Thyroid gland (tissue), 4 donors: ENCODE data around the gene KLF11. TPM values are rescaled to one million over a fixed set of nuclear protein-coding genes. Genes with fewer than 3 reads are reported as not detected.
A peak's percentile ranks its signal among the peaks of the same experiment; 100 is the strongest.

Experiments
- DNase-seq, 2 donors: peaks; one replicate each; pipeline ENCODE4 v3.0.0-alpha.2; 2019
- H3K27ac ChIP-seq, 3 donors: fragments of 200-600 bp; sonication (generic); 1 replicate in 2 of 3; 2 replicates in 1 of 3; pipeline ENCODE4 v1.5.1; 2016 to 2019; ENCODE audit warnings: mild to moderate bottlenecking in 1 of 3, moderate library complexity in 1 of 3
- H3K27me3 ChIP-seq: fragments of 200-600 bp; sonication (generic); one replicate; pipeline ENCODE4 v1.5.1; 2019
- H3K36me3 ChIP-seq, 2 donors: fragments of 200-600 bp; sonication (generic); one replicate each; pipeline ENCODE4 v1.5.1; 2016 to 2019
- H3K4me1 ChIP-seq, 2 donors: fragments of 200-600 bp; sonication (generic); one replicate each; pipeline ENCODE4 v1.5.1; 2017 to 2019
- H3K4me3 ChIP-seq, 3 donors: fragments of 200-600 bp; sonication (generic); replicated peaks in 1 of 3; 1 replicate in 2 of 3; 2 replicates in 1 of 3; pipeline ENCODE4 v1.5.1; 2016; ENCODE audit warnings: mild to moderate bottlenecking in 1 of 3
- H3K9me3 ChIP-seq: fragments of 200-600 bp; sonication (generic); one replicate; pipeline ENCODE4 v1.5.1; 2017
- CTCF ChIP-seq, 6 experiments: fragments of 200-600 bp in 3 of 6; fragments of 450-650 bp in 3 of 6; sonication (generic) in 3 of 6; IDR thresholded peaks; one replicate each; pipeline ENCODE4 v1.5.1; 2016 to 2019; ENCODE audit warnings: antibody characterized with exemption in 6 of 6, mild to moderate bottlenecking in 2 of 6, inconsistent platforms in 1 of 6, moderate library complexity in 1 of 6
- POLR2A ChIP-seq, 2 donors: fragments of 450-650 bp; IDR thresholded peaks; one replicate each; pipeline ENCODE4 v1.6.1; 2017; ENCODE audit warnings: antibody characterized with exemption in 2 of 2, mild to moderate bottlenecking in 2 of 2, moderate library complexity in 1 of 2
- WGBS, 2 donors: methylation state at CpG; one replicate each; pipeline ENCODE4 v1.1.5; 2017; 5-methylcytosine and 5-hydroxymethylcytosine counted together
- intact Hi-C: fragments of 100-400 bp; cut with DNase I; formaldehyde crosslinking; loops from one replicate; pipeline ENCODE4 v1.15.1; 2023
- total RNA-seq, 4 donors: library from RNA; depleted of rRNA; stranded (reverse); fragments of >200 nt; gene quantifications; one replicate each; pipeline ENCODE4 v1.2.3, GENCODE V29; 2016

Gene KLF11
- total RNA-seq, 4 donors from 2014 or later = 11.2 to 44.2 (median 23.7) TPM

- Histone ChIP-seq H3K27ac (no peak overlapping the region), H3K36me3 (no peaks in the 10 kb centered on the region), H3K27me3 (no peaks in the 10 kb centered on the region), H3K4me3 (no peak overlapping the region), H3K9me3 (no peaks in the 10 kb centered on the region), H3K4me1 (peaks cover 0 to 17% of the 10 kb centered on the region in 2 donors)
- TF ChIP-seq CTCF (IDR thresholded peaks at IDR 0.05) (no peak), POLR2A (IDR thresholded peaks at IDR 0.05) (no peak)
- 87 to 97% methylated on average over 9 of the region's 9 CpGs for WGBS, 2 donors
- intact Hi-C loops = no loop called here
- DNase-seq = no peak
Measured at GRCh38 chr2:10002681-10003080, 40.7 kb upstream of the KLF11 start.

DNA sequence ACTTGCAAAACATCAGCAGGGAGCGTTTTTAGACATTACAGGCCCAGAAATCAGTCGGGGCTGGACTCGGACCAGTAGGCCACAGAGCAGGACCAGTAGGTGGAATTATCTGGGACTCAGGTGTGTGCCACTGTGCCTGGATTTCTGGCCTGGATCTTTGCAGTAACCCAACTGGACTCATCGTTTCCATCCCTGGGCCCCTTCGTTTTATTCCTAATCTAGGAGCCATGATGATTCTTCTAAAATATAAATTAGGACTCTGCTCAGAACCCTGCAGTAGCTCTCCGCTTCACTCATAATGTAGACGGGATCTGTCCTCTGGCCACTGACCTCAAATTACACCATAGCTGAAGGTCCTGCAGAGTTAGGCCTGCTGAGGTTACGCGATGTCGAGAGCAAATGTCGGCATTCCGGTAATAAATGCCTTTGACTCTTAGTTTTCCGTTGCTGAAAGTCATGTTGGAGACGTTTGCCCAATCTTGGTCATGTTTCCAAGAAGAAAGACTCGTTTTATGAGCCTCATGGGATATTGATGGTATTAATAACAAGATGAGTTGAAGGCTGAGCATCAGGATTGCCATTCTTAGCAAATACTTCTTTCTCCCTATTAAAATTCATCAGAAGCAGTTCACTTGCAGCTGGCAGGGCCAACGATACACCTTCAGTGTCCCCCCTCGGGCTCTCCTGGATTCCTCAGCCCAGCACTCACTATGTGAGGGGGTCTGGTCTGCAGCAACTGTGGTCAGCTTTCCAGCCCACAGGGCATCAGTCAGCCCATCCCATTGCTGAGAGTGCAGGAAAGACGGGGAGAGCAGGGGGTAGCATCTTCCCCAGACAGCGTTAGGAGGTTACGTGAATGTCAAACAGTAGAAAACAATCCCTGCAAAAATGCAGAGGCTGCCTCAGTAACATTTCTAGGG is 39.9 kb upstream of the KLF11 start:
- no peak for DNase-seq
- Histone ChIP-seq H3K27ac (peak overlapping the region in 1 of 3 donors; percentile 17), H3K9me3 (no peaks in the 10 kb centered on the region), H3K4me1 (peaks cover 3 to 24% of the 10 kb centered on the region in 2 donors), H3K36me3 (no peaks in the 10 kb centered on the region), H3K27me3 (no peaks in the 10 kb centered on the region), H3K4me3 (no peak overlapping the region)
- 87 to 92% methylated on average over 20 of the region's 20 CpGs for WGBS, 2 donors
- intact Hi-C loops = no loop called here
- no peak for TF ChIP-seq CTCF (IDR thresholded peaks at IDR 0.05)
- TF ChIP-seq POLR2A (IDR thresholded peaks at IDR 0.05) = no peak

DNA sequence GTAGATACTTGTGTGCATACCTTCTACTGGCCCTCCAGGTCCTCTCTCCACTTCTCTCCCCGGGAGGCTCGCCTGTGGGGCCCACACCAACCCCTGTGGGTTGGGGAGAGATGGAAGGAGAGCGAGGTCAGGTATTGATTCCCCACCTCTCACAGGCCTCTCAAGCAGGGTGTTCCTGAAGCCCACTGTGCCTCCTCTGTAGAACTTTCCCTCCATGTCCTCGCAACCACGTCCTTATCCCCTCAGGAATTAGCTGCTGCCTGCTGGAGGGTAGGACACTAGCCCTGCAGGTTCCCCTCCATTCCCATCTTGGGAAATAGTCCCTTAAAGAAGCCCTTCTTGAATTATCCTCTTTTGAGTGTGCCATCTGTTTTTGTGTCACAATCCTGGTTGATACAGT is 38.9 kb upstream of the KLF11 start:
- TF ChIP-seq POLR2A (IDR thresholded peaks at IDR 0.05) = no peak
- TF ChIP-seq CTCF (IDR thresholded peaks at IDR 0.05) = no peak
- H3K27ac ChIP-seq = no peak overlapping the region
- no peak for DNase-seq
- intact Hi-C loops = no loop called here
- no peaks in the 10 kb centered on the region for H3K27me3 ChIP-seq
- H3K9me3 ChIP-seq = no peaks in the 10 kb centered on the region
- H3K4me3 ChIP-seq = no peak overlapping the region
- 86 to 94% methylated on average over 5 of the region's 5 CpGs for WGBS, 2 donors
- no peaks in the 10 kb centered on the region for H3K36me3 ChIP-seq
- H3K4me1 ChIP-seq = peaks cover 6 to 32% of the 10 kb centered on the region in 2 donors

DNA sequence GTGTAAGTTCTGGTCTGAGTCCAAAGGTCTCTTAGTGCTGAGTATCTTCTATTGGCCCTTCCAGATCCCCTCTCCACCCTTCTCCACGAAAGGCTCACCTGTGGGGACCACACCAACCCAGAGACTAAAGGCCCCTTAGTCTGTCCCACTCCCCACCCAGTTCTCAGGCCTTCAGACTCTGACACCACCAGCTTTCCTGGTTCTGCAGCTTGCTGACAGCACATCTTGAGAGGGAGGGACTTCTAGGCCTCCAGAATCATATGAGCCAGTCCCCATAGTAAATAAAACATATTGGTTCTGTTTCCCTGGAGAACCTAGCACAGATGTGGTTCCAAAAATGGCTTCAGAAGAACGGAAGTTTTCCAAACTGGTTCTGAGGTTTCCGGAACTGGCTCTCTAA is 38.5 kb upstream of the KLF11 start:
- no peak overlapping the region for H3K27ac ChIP-seq
- no peak for DNase-seq
- H3K27me3 ChIP-seq = no peaks in the 10 kb centered on the region
- no peaks in the 10 kb centered on the region for H3K36me3 ChIP-seq
- intact Hi-C loops = no loop called here
- WGBS, 2 donors = 75 to 96% methylated on average over 3 of the region's 3 CpGs
- no peaks in the 10 kb centered on the region for H3K9me3 ChIP-seq
- TF ChIP-seq POLR2A (IDR thresholded peaks at IDR 0.05) (no peak), CTCF (IDR thresholded peaks at IDR 0.05) (no peak)
- no peak overlapping the region for H3K4me3 ChIP-seq
- H3K4me1 ChIP-seq = peaks cover 10 to 37% of the 10 kb centered on the region in 2 donors
